NCI-H748 treated with DMSO at 0.1 percent for 48 hours (cell line): Measurements from ENCODE around the gene PRKCSH.
"Not testable (repeated sequence)": the region's sequence is repeated elsewhere in the genome, so short reads cannot be mapped to it uniquely, and the experiment has no call there.

Experiments used
- DNase-seq: peaks from one replicate; lab custom pipeline; 2025; lab: John Stamatoyannopoulos, UW

The PRKCSH gene

GRCh38 chr19:11475343-11475742 is 39.9 kb downstream of the PRKCSH start:
- DNase-seq: not testable (repeated sequence)

- DNase-seq: no peak
These were observed 40.4 kb downstream of the PRKCSH start for GRCh38 chr19:11475861-11476260.

- DNase-seq: no peak
These were observed 43.0 kb downstream of the PRKCSH start for GRCh38 chr19:11478167-11479089.

GRCh38 chr19:11479090-11479897 is 43.9 kb downstream of the PRKCSH start:
- DNase-seq: peak; percentile 52

GRCh38 chr19:11479898-11480714 is 44.7 kb downstream of the PRKCSH start:
- no peak for DNase-seq

GRCh38 chr19:11480715-11481533 is 45.5 kb downstream of the PRKCSH start, which contains the start of gene ELAVL3:
Gene ELAVL3, minus strand, starts transcription at chr19:11481046. Its CDS starts 438 bp downstream, at chr19:11480608.
- peak; percentile 41 for DNase-seq

- peak; percentile 82 for DNase-seq
These were observed 46.3 kb downstream of the PRKCSH start for GRCh38 chr19:11481534-11482383.

- DNase-seq: peak; percentile 46
These were observed 47.1 kb downstream of the PRKCSH start for GRCh38 chr19:11482384-11483050.

- no peak for DNase-seq
These were observed 48.1 kb downstream of the PRKCSH start for GRCh38 chr19:11483366-11484111.

- no peak for DNase-seq
These were observed 49.9 kb downstream of the PRKCSH start for GRCh38 chr19:11485245-11485837.

- DNase-seq: no peak
These were observed 51.4 kb downstream of the PRKCSH start for GRCh38 chr19:11486661-11487503.

GRCh38 chr19:11489378-11489777 is 53.9 kb downstream of the PRKCSH start:
- no peak for DNase-seq

GRCh38 chr19:11494634-11495285 is 59.3 kb downstream of the PRKCSH start:
- DNase-seq: no peak

GRCh38 chr19:11495481-11495880 is 60.0 kb downstream of the PRKCSH start:
- DNase-seq: no peak

GRCh38 chr19:11495885-11496284 is 60.5 kb downstream of the PRKCSH start:
- no peak for DNase-seq

GRCh38 chr19:11496391-11497163 is 61.1 kb downstream of the PRKCSH start:
- DNase-seq: no peak
